HepG2 (cell line): ENCODE data around the gene CCDC88A. TPM values are rescaled to one million over a fixed set of nuclear protein-coding genes. Genes with fewer than 3 reads are reported as not detected.

ENCODE experiments used
- polyA plus RNA-seq, 8 experiments: library from polyadenylated mRNA; depleted of rRNA in 3 of 8; stranded (reverse) in 7 of 8; unstranded in 1 of 8; fragments of >200 nt; fragmentation: Illumina TruSeq in 4 of 8; extraction: Trizol in 4 of 8; gene quantifications; 2 replicates each; pipeline versions ENCODE4 v1.2.1 to v1.2.3, GENCODE V29; 2011 to 2016; ENCODE audit warnings: low read depth in 4 of 8, missing spikeins in 1 of 8, mixed read lengths in 1 of 8; ENCODE audit not compliant: insufficient read depth in 1 of 8
- small RNA-seq, 3 experiments: library from RNA; depleted of rRNA; stranded (forward); fragments of <200 nt; gene quantifications; one replicate each; pipeline ENCODE3, GENCODE V24; 2012; ENCODE audit warnings: low read depth in 2 of 3, low replicate concordance in 1 of 3; ENCODE audit not compliant: insufficient read length in 3 of 3, insufficient read depth in 2 of 3
- total RNA-seq, 5 experiments: library from RNA; depleted of rRNA; stranded (reverse); fragments of >200 nt; fragmentation: Illumina TruSeq; extraction: Trizol; gene quantifications; 2 replicates each; pipeline ENCODE4 v1.2.3, GENCODE V29; 2016; ENCODE audit warnings: low read depth in 1 of 5

The CCDC88A gene
- total and polyA plus RNA-seq, 2 of the 13 experiments (the other 11 are each of a cell fraction or from before 2014, with no cell fraction given): 43.2 to 84.1 TPM

Small RNA genes within 50 kb of the gene (small RNA-seq; reads per million reads assigned to genes)
- 0 reads per million in 3 experiments for gene RF00019
- gene RNU6-221P: 0 reads per million in 3 experiments
- gene RNU6-775P: 0 reads per million in 3 experiments

Other genes starting within 250 kb of the CCDC88A start
- gene CLHC1, start 187.6 kb downstream of the CCDC88A start, total RNA-seq (2016; rRNA removed; fragmentation: Illumina TruSeq; extraction: Trizol): 12.1 and 12.6 TPM in 2 replicates
- gene CLHC1, start 187.6 kb downstream of the CCDC88A start, polyA plus RNA-seq (2011; rRNA removed): 8.3 and 9.8 TPM in 2 replicates
- gene RPS27A, start 187.2 kb downstream of the CCDC88A start, total RNA-seq (2016; rRNA removed; fragmentation: Illumina TruSeq; extraction: Trizol): 2,779 and 3,447 TPM in 2 replicates
- gene RPS27A, start 187.2 kb downstream of the CCDC88A start, polyA plus RNA-seq (2011; rRNA removed): 2,422 and 3,269 TPM in 2 replicates
- gene MTIF2, start 150.6 kb downstream of the CCDC88A start, total RNA-seq (2016; rRNA removed; fragmentation: Illumina TruSeq; extraction: Trizol): 92.1 and 118 TPM in 2 replicates
- gene MTIF2, start 150.6 kb downstream of the CCDC88A start, polyA plus RNA-seq (2011; rRNA removed): 24.3 and 32.1 TPM in 2 replicates
- 37.3 and 42.2 TPM in 2 replicates for gene CFAP36, start 99.9 kb upstream of the CCDC88A start, total RNA-seq (2016; rRNA removed; fragmentation: Illumina TruSeq; extraction: Trizol)
- 8.1 and 10.6 TPM in 2 replicates for gene CFAP36, start 99.9 kb upstream of the CCDC88A start, polyA plus RNA-seq (2011; rRNA removed)
- gene PPP4R3B, start 197.8 kb upstream of the CCDC88A start, total RNA-seq (2016; rRNA removed; fragmentation: Illumina TruSeq; extraction: Trizol): 53.0 and 86.9 TPM in 2 replicates
- gene PPP4R3B, start 197.8 kb upstream of the CCDC88A start, polyA plus RNA-seq (2011; rRNA removed): 19.7 and 24.2 TPM in 2 replicates